Fibroblast of lung (primary cell): ENCODE data around the gene TBC1D22B. TPM values are rescaled to one million over a fixed set of nuclear protein-coding genes. Genes with fewer than 3 reads are reported as not detected.

Experiments used
- DNase-seq, 2 donors: peaks; one replicate each; pipeline versions ENCODE4 v3.0.0 to v3.0.0-alpha.2; 2010; ENCODE audit warnings: low read depth in 2 of 2
- H2AFZ ChIP-seq: 2 replicates; pipeline ENCODE4 v1.5.1; 2012; ENCODE audit warnings: low read length, control low read depth, inconsistent platforms
- H3K27ac ChIP-seq: 2 replicates; pipeline ENCODE4 v1.5.1; 2011; ENCODE audit warnings: low read length, control low read depth; ENCODE audit not compliant: insufficient read depth
- H3K27me3 ChIP-seq: 2 replicates; pipeline ENCODE4 v1.5.1; 2011; ENCODE audit warnings: mild to moderate bottlenecking, low read length; ENCODE audit not compliant: control insufficient read depth, insufficient read depth
- H3K36me3 ChIP-seq: 2 replicates; pipeline ENCODE4 v1.5.1; 2011; ENCODE audit warnings: low read length; ENCODE audit not compliant: control insufficient read depth, insufficient read depth
- H3K4me1 ChIP-seq: 2 replicates; pipeline ENCODE4 v1.5.1; 2011; ENCODE audit warnings: low read length; ENCODE audit not compliant: control insufficient read depth, insufficient read depth; ENCODE audit errors: extremely low read depth
- H3K4me2 ChIP-seq: 2 replicates; pipeline ENCODE4 v1.5.1; 2011; ENCODE audit warnings: low read length, control low read depth; ENCODE audit not compliant: insufficient read depth; ENCODE audit errors: extremely low read depth
- H3K4me3 ChIP-seq, 4 experiments: fragments of 200-600 bp in 1 of 4; sonication (generic) in 1 of 4; replicated peaks in 1 of 4; 2 replicates each; pipeline ENCODE4 v1.5.1; 2011 to 2016; ENCODE audit warnings: low read length in 4 of 4, low read depth in 3 of 4, mild to moderate bottlenecking in 3 of 4, control low read depth in 2 of 4, inconsistent platforms in 1 of 4, mixed read lengths in 1 of 4; ENCODE audit not compliant: insufficient read depth in 1 of 4; ENCODE audit errors: control extremely low read depth in 1 of 4
- H3K79me2 ChIP-seq: 2 replicates; pipeline ENCODE4 v1.5.1; 2012; ENCODE audit warnings: mild to moderate bottlenecking, low read length, inconsistent platforms; ENCODE audit not compliant: control insufficient read depth, insufficient read depth
- H3K9ac ChIP-seq: 2 replicates; pipeline ENCODE4 v1.5.1; 2011; ENCODE audit warnings: mild to moderate bottlenecking, low read length, control low read depth; ENCODE audit not compliant: insufficient read depth
- H3K9me3 ChIP-seq: 2 replicates; pipeline ENCODE4 v1.5.1; 2012; ENCODE audit warnings: low read depth, low read length; ENCODE audit not compliant: control insufficient read depth, insufficient read depth
- H4K20me1 ChIP-seq: 2 replicates; pipeline ENCODE4 v1.5.1; 2011; ENCODE audit warnings: low read length; ENCODE audit not compliant: control insufficient read depth, insufficient read depth; ENCODE audit errors: extremely low read depth
- CTCF ChIP-seq, 2 donors: IDR thresholded peaks in 1 of 2; conservative IDR thresholded peaks in 1 of 2; 1 replicate in 1 of 2; 2 replicates in 1 of 2; pipeline ENCODE4 v1.5.1; 2011 to 2012; ENCODE audit warnings: low read length in 2 of 2, control low read depth in 1 of 2, inconsistent platforms in 1 of 2, low read depth in 1 of 2, mild to moderate bottlenecking in 1 of 2
- EZH2 ChIP-seq: IDR thresholded peaks from 2 replicates; pipeline ENCODE4 v1.5.1; 2012; ENCODE audit warnings: low read length, control low read depth, mild to moderate bottlenecking; ENCODE audit errors: missing control alignments
- polyA plus RNA-seq, 2 donors: library from polyadenylated mRNA; depleted of rRNA in 1 of 2; stranded (reverse) in 1 of 2; unstranded in 1 of 2; fragments of >200 nt; gene quantifications; 2 replicates each; pipeline ENCODE4 v1.2.1, GENCODE V29; 2011 to 2012; ENCODE audit warnings: missing spikeins in 1 of 2
- total RNA-seq: library from RNA; depleted of rRNA; stranded (reverse); fragments of >200 nt; gene quantifications from 2 replicates; pipeline ENCODE4 v1.2.1, GENCODE V29; 2014

TBC1D22B gene
- total and polyA plus RNA-seq, 2 donors (not counting 1 experiment from before 2014, with no cell fraction given), result 6.3 to 9.7 TPM

GRCh38 chr6:37320646-37321045 lies 63.1 kb downstream of the TBC1D22B start:
- Histone ChIP-seq H3K4me2 (no peak overlapping the region), H3K4me3 (no peak overlapping the region), H4K20me1 (no peaks in the 10 kb centered on the region), H3K36me3 (peaks cover 5% of the 10 kb centered on the region), H3K79me2 (no peaks in the 10 kb centered on the region), H3K27ac (no peak overlapping the region), H3K4me1 (peaks cover 7% of the 10 kb centered on the region), H3K9me3 (no peaks in the 10 kb centered on the region), H2AFZ (no peak overlapping the region), H3K27me3 (no peaks in the 10 kb centered on the region), H3K9ac (no peak overlapping the region)
- TF ChIP-seq CTCF (conservative IDR thresholded peaks at IDR 0.05 in 1 of 2, IDR thresholded peaks at IDR 0.05 in 1 of 2; ENCODE audit: low read depth in 1 of 2, low read length in 2 of 2), result no peak
- TF ChIP-seq EZH2, result no peak
- DNase-seq, result no peak

GRCh38 chr6:37321101-37321500 lies 63.5 kb downstream of the TBC1D22B start:
- Histone ChIP-seq H4K20me1 (no peaks in the 10 kb centered on the region), H3K9ac (no peak overlapping the region), H3K9me3 (no peaks in the 10 kb centered on the region), H3K27ac (no peak overlapping the region), H3K4me2 (no peak overlapping the region), H3K27me3 (no peaks in the 10 kb centered on the region), H3K36me3 (peaks cover 5% of the 10 kb centered on the region), H2AFZ (no peak overlapping the region), H3K79me2 (no peaks in the 10 kb centered on the region), H3K4me1 (peaks cover 7% of the 10 kb centered on the region), H3K4me3 (no peak overlapping the region)
- no peak for DNase-seq
- TF ChIP-seq CTCF (conservative IDR thresholded peaks at IDR 0.05 in 1 of 2, IDR thresholded peaks at IDR 0.05 in 1 of 2; ENCODE audit: low read depth in 1 of 2, low read length in 2 of 2) (no peak), EZH2 (no peak)

- no peak for TF ChIP-seq EZH2
- no peak for TF ChIP-seq CTCF (conservative IDR thresholded peaks at IDR 0.05 in 1 of 2, IDR thresholded peaks at IDR 0.05 in 1 of 2; ENCODE audit: low read depth in 1 of 2, low read length in 2 of 2)
- DNase-seq, result no peak
- no peaks in the 10 kb centered on the region for H3K9me3 ChIP-seq
- H3K4me1 ChIP-seq, result peaks cover 7% of the 10 kb centered on the region
- no peaks in the 10 kb centered on the region for H3K79me2 ChIP-seq
- no peaks in the 10 kb centered on the region for H4K20me1 ChIP-seq
- H3K27ac ChIP-seq, result no peak overlapping the region
- peaks cover 3% of the 10 kb centered on the region for H3K36me3 ChIP-seq
- no peak overlapping the region for H3K4me3 ChIP-seq
- H3K9ac ChIP-seq, result no peak overlapping the region
- no peak overlapping the region for H3K4me2 ChIP-seq
- no peak overlapping the region for H2AFZ ChIP-seq
- no peaks in the 10 kb centered on the region for H3K27me3 ChIP-seq
Observed at GRCh38 chr6:37321516-37322415, 64.2 kb downstream of the TBC1D22B start.
